NB4 (cell line): ENCODE results near the gene TANC2.
A peak's percentile ranks its signal among the peaks of the same experiment; 100 is the strongest.

ENCODE experiments used
- DNase-seq: peaks from one replicate; pipeline ENCODE4 v3.0.0; 2010; ENCODE audit warnings: low read depth
- H3K4me3 ChIP-seq: one replicate; pipeline ENCODE4 v1.5.1; 2011; ENCODE audit warnings: mild to moderate bottlenecking, low read depth, low read length, moderate library complexity
- CTCF ChIP-seq: IDR thresholded peaks from one replicate; pipeline ENCODE4 v1.5.1; 2012; ENCODE audit warnings: low read depth, low read length
- MAX ChIP-seq: IDR thresholded peaks from 2 replicates; pipeline ENCODE4 v1.6.1; 2011; ENCODE audit warnings: low read depth, low read length
- MYC ChIP-seq: IDR thresholded peaks from 2 replicates; pipeline ENCODE4 v1.6.1; 2011; ENCODE audit warnings: low read depth, low read length
- POLR2A ChIP-seq: IDR thresholded peaks from 2 replicates; pipeline ENCODE4 v1.6.1; 2011; ENCODE audit warnings: mild to moderate bottlenecking; ENCODE audit not compliant: insufficient read length; ENCODE audit errors: extremely low read depth

TANC2 gene

DNA sequence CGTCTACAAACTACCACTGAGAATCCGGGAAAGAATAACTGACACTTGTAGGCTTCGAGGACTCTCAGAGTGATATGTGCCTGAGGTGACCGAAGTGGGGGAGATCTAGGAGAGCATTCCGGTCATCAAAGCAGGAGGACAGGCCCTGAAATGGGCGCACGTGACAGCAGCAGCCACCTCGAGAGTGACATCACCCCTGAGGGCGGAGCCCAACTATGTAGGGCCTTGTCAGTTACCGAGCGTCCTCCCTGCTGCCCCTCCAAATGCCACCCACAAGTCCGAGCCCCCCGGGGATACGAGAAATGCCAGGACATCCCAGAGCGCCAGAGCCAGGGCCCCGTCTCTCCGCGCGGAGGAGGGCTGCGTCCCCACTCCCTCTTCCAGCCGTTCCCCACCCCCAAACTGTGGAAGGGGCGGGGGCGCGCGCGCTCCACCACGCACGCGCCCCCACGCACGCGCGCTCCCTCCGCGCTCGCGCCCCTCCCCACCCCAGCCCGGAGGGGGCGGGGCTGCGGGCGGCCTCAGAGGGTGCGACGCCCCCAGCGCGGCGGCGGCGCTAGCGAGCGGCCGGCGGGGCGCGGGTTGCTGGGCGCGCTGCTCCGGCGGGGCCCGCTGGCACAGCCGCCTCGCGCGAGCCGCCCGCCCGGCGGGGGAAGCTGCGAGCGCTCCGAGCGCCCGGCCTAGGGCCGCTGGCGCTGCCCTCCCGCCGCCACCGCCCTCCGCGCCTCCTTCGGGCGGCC is at the start of gene TANC2:
TANC2 (plus strand) TSS at position 550 of the 740 bp plus-strand sequence. CDS start 43,325 bp downstream, outside the sequence.
- TF ChIP-seq MYC (peak; percentile 50; the same call in 1 of the 2 replicates), POLR2A (peak; percentile 31), CTCF (no peak), MAX (peak; percentile 89)
- peak; percentile 75 for DNase-seq

DNA sequence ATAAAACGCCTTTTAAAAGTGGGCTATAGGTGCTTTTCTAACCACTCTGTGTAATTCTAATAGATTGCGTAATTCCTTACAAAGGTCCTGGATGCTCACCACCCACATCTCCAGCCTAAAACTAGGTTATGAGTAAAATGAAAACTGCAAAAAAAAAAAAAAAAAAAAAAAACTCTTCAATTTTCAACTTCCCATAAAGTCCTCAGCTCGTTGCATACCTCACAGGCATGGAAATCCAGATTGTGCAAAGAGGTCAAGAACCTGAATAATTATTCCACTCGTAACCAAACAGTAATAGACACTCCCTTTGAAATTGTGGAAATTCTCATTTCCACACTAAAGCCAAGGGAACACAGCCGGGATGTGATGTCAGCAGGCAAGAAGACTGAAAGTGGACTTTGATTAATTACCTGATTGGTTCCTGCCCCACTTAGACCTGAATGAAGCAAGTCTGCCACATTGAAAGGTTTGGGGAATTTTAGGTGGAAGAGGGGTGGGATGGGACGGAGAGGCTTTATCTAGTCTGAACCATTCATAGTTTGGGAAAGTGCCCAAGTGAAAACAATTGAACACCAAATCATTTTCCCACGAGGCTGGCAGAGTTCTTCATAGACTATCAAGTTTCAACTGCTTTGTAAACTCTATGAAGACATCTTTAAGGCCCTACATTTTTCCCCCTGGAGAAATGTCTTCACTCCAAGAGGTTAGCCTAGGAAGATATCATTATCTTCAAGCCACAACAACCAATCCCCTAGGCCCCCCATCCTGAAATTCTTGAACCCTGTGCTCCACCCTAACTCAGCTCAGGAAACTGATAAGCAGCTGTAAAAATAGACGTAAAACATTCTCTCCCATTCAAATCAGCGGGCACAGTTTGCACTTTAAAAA is 49.1 kb upstream of the TANC2 start:
- no peak for TF ChIP-seq CTCF
- no peak for TF ChIP-seq POLR2A
- TF ChIP-seq MAX = no peak
- no peak for DNase-seq
- no peak overlapping the region for H3K4me3 ChIP-seq

More for the DNA sequence above, at the start of gene TANC2:
- H3K4me3 ChIP-seq = peak within 1 kb of the TSS; percentile 57

GRCh38 chr17:62919388-62919787 is 46.6 kb upstream of the TANC2 start:
- no peak overlapping the region for H3K4me3 ChIP-seq
- DNase-seq = peak; percentile 20
- TF ChIP-seq MAX (no peak), POLR2A (no peak)

DNA sequence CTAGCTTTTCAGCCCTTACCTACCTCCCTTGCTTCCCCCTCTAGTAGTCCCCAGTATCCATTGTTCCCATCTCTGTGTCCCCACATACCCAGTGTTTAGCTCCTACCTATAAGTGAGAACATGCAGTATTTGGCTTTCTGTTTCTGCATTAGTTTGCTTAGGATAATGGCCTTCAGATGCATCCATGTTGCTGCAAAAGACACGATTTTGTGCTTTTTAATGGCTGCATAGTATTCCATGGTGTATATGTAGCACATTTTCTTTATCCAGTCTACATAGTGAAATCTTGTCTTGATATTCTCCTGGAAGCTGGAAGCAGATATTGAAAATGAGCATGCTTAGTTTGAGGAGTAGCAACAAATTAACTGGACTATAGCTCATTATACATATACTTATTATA is 45.7 kb upstream of the TANC2 start:
- no peak overlapping the region for H3K4me3 ChIP-seq
- no peak for DNase-seq

DNA sequence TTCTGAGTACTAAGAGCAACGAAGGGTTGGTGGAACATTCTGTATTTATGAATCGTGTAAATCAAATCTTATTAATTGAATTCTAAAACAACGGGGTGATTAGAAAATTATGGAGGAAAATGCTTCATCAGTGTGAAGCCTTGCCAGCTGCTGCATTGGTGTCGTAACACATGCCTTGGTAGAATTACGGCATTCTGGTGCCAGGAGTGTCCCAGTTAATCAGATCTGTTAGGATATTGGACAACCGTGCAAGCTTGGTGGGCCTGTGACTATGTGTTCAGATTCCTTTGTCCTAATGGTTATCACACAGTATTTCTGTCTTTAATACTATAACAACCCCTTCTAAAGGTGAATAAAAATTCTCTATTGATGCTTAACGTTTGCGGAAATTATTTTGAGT is 44.2 kb upstream of the TANC2 start:
- no peak overlapping the region for H3K4me3 ChIP-seq
- TF ChIP-seq MAX = no peak
- no peak for DNase-seq

More for the DNA sequence above, 45.7 kb upstream of the TANC2 start:
- TF ChIP-seq MAX (no peak), POLR2A (no peak), MYC (no peak), CTCF (no peak)

DNA sequence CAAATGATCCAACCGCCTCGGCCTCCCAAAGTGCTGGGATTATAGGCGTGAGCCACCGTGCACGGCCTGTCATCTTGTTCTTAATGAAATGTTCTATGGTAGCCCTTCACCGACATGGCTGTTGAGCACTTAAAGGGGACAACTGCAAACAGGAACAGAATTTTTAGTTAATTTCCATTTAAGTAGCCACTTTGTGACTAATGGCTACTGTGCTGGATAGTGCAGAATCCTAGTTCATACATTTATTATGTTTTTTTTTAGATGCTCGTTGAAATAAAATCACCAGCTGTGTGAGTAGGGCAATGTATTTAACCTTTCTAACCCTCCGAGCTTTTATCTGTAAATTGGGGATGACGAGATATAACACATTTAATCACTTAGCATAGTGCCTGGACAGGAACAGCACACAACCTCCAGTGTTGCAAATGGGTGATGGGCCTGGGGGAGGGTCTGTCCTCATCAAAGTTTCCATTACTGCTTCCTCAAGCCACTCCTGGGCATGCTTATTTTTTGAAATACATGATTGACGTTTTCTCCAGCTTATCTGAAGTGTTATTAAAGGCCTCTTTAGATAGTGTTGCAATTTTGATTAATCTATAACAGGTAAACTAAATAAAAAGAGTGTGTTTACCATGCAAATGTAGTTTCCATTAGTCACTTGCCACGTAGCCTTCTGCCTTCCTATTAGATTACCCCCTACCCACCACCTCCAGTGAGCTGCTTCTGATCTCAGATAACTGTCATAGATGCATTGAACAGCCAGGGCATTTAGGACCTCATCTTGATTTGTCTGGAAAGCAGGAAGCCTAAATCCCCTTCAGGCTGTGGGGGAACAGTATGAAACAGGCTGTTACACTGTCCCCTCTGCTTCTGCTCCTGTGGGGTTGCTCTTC is 42.5 kb upstream of the TANC2 start:
- DNase-seq = no peak
- H3K4me3 ChIP-seq = no peak overlapping the region
- TF ChIP-seq POLR2A (no peak), CTCF (no peak), MAX (no peak), MYC (no peak)
